NB4 (cell line): ENCODE data around the gene POT1.
"Not testable (repeated sequence)": the region's sequence is repeated elsewhere in the genome, so short reads cannot be mapped to it uniquely, and the experiment has no call there.

Experiments
- DNase-seq: peaks from one replicate; pipeline ENCODE4 v3.0.0; 2010; ENCODE audit warnings: low read depth
- H3K4me3 ChIP-seq: one replicate; pipeline ENCODE4 v1.5.1; 2011; ENCODE audit warnings: mild to moderate bottlenecking, low read depth, low read length, moderate library complexity
- CTCF ChIP-seq: IDR thresholded peaks from one replicate; pipeline ENCODE4 v1.5.1; 2012; ENCODE audit warnings: low read depth, low read length
- MAX ChIP-seq: IDR thresholded peaks from 2 replicates; pipeline ENCODE4 v1.6.1; 2011; ENCODE audit warnings: low read depth, low read length
- MYC ChIP-seq: IDR thresholded peaks from 2 replicates; pipeline ENCODE4 v1.6.1; 2011; ENCODE audit warnings: low read depth, low read length
- POLR2A ChIP-seq: IDR thresholded peaks from 2 replicates; pipeline ENCODE4 v1.6.1; 2011; ENCODE audit warnings: mild to moderate bottlenecking; ENCODE audit not compliant: insufficient read length; ENCODE audit errors: extremely low read depth

POT1 gene

GRCh38 chr7:124929467-124930172, at the start of gene POT1:
POT1 (minus strand) TSS chr7:124929825; CDS start chr7:124897173, 32,652 bp downstream.
- H3K4me3 ChIP-seq, result peak within 1 kb of the TSS; percentile 97
- no peak for TF ChIP-seq CTCF
- TF ChIP-seq POLR2A, result peak; percentile 76
- TF ChIP-seq MAX, result peak; percentile 91
- peak; percentile 89 for TF ChIP-seq MYC
- peak; percentile 100 for DNase-seq

- H3K4me3 ChIP-seq, result not testable (repeated sequence)
Measured at GRCh38 chr7:124975131-124975530, 45.5 kb upstream of the POT1 start.

GRCh38 chr7:124965553-124965952, 35.9 kb upstream of the POT1 start:
- H3K4me3 ChIP-seq, result no peak overlapping the region
- no peak for TF ChIP-seq CTCF
- TF ChIP-seq MYC, result no peak
- no peak for TF ChIP-seq MAX
- TF ChIP-seq POLR2A, result no peak
- DNase-seq, result no peak

More at GRCh38 chr7:124975131-124975530, 45.5 kb upstream of the POT1 start:
- not testable (repeated sequence) for DNase-seq

- no peak for DNase-seq
- H3K4me3 ChIP-seq, result no peak overlapping the region
- TF ChIP-seq MYC, result no peak
- no peak for TF ChIP-seq CTCF
- TF ChIP-seq POLR2A, result no peak
- TF ChIP-seq MAX, result no peak
Measured at GRCh38 chr7:124959676-124960075, 30.1 kb upstream of the POT1 start.

- not testable (repeated sequence) for DNase-seq, H3K4me3 ChIP-seq
Measured at GRCh38 chr7:124957952-124958351, 28.3 kb upstream of the POT1 start.

GRCh38 chr7:124956160-124956559, 26.5 kb upstream of the POT1 start:
- H3K4me3 ChIP-seq, result no peak overlapping the region
- TF ChIP-seq POLR2A, result no peak
- no peak for TF ChIP-seq MYC
- TF ChIP-seq MAX, result no peak
- no peak for TF ChIP-seq CTCF
- DNase-seq, result no peak

- DNase-seq, result no peak
- TF ChIP-seq CTCF, result no peak
- TF ChIP-seq MAX, result no peak
- no peak for TF ChIP-seq POLR2A
- TF ChIP-seq MYC, result no peak
- H3K4me3 ChIP-seq, result no peak overlapping the region
Measured at GRCh38 chr7:124954790-124955189, 25.2 kb upstream of the POT1 start.
